Dendritic cell treated with granulocyte-macrophage colony-stimulating factor and Interleukin-4, amounts not matched to agents 40 ng/mL and 50 ng/mL, for 4 days (primary cell): ENCODE measurements around the gene NAIF1.
A peak's percentile ranks its signal among the peaks of the same experiment; 100 is the strongest.
"Not testable (repeated sequence)": the region's sequence is repeated elsewhere in the genome, so short reads cannot be mapped to it uniquely, and the experiment has no call there.

ENCODE experiments used
- H3K27ac Mint-ChIP-seq: one replicate; pipeline ENCODE4 v1.8.0; 2022; ENCODE audit warnings: mild to moderate bottlenecking, mixed read lengths
- H3K27me3 Mint-ChIP-seq: one replicate; pipeline ENCODE4 v1.8.0; 2022; ENCODE audit warnings: mild to moderate bottlenecking, mixed read lengths
- H3K36me3 Mint-ChIP-seq: one replicate; pipeline ENCODE4 v1.8.0; 2022; ENCODE audit warnings: low read depth, mixed read lengths
- H3K4me1 Mint-ChIP-seq: one replicate; pipeline ENCODE4 v1.8.0; 2022; ENCODE audit warnings: low read depth, mixed read lengths
- H3K4me3 Mint-ChIP-seq: one replicate; pipeline ENCODE4 v1.8.0; 2022; ENCODE audit warnings: mild to moderate bottlenecking, moderate library complexity, mixed read lengths
- H3K9me3 Mint-ChIP-seq: one replicate; pipeline ENCODE4 v1.8.0; 2022; ENCODE audit warnings: mixed read lengths
- intact Hi-C: fragments of 100-400 bp; cut with micrococcal nuclease; formaldehyde crosslinking; loops from one replicate; pipeline ENCODE4 v1.15.0; 2022

NAIF1 gene

GRCh38 chr9:128051932-128052709, 15.0 kb downstream of the NAIF1 start:
- peaks cover 55% of the 10 kb centered on the region for H3K4me1 Mint-ChIP-seq
- H3K9me3 Mint-ChIP-seq, result no peaks in the 10 kb centered on the region
- H3K36me3 Mint-ChIP-seq, result no peaks in the 10 kb centered on the region
- no peak overlapping the region for H3K4me3 Mint-ChIP-seq
- intact Hi-C loops, result loop anchor here (5.0 kb wide), 1 partner anchor 40 kb away; no protein-coding TSS in a partner anchor
- peak overlapping the region; percentile 93 for H3K27ac Mint-ChIP-seq
- no peaks in the 10 kb centered on the region for H3K27me3 Mint-ChIP-seq

- Mint-ChIP-seq H3K36me3 (no peaks in the 10 kb centered on the region), H3K27me3 (no peaks in the 10 kb centered on the region), H3K9me3 (no peaks in the 10 kb centered on the region), H3K4me3 (no peak overlapping the region), H3K4me1 (peaks cover 37% of the 10 kb centered on the region), H3K27ac (peak overlapping the region; percentile 71)
- intact Hi-C loops, result loop anchor here (5.0 kb wide), 1 partner anchor 42 kb away; no protein-coding TSS in a partner anchor
Measured at GRCh38 chr9:128049843-128050242, 17.3 kb downstream of the NAIF1 start.

DNA sequence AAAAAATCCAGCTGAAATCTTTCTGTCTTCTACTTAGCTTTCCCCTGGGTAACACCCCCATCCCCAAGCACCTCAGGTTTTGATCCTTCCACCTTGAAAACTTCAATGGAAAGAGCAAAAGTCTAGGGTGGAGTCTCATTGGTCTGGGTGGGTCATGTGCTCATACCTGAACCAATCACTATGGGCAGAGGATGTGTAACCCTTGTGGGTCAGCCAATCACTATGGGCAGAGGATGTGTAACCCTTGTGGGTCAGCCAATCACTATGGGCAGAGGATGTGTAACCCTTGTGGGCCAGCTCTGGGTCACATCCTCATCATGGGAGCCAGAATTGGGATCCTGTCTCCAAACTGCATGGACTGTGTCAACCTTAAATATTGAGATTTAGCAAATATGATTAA, 18.5 kb downstream of the NAIF1 start:
- Mint-ChIP-seq H3K9me3 (no peaks in the 10 kb centered on the region), H3K36me3 (no peaks in the 10 kb centered on the region), H3K27me3 (no peaks in the 10 kb centered on the region), H3K4me1 (peaks cover 25% of the 10 kb centered on the region), H3K27ac (no peak overlapping the region), H3K4me3 (no peak overlapping the region)
- intact Hi-C loops, result no loop called here

GRCh38 chr9:128047231-128047630, 19.9 kb downstream of the NAIF1 start:
- H3K4me3 Mint-ChIP-seq, result no peak overlapping the region
- no peaks in the 10 kb centered on the region for H3K36me3 Mint-ChIP-seq
- intact Hi-C loops, result no loop called here
- no peaks in the 10 kb centered on the region for H3K9me3 Mint-ChIP-seq
- no peak overlapping the region for H3K27ac Mint-ChIP-seq
- peaks cover under 1% of the 10 kb centered on the region for H3K27me3 Mint-ChIP-seq
- H3K4me1 Mint-ChIP-seq, result peaks cover 23% of the 10 kb centered on the region

DNA sequence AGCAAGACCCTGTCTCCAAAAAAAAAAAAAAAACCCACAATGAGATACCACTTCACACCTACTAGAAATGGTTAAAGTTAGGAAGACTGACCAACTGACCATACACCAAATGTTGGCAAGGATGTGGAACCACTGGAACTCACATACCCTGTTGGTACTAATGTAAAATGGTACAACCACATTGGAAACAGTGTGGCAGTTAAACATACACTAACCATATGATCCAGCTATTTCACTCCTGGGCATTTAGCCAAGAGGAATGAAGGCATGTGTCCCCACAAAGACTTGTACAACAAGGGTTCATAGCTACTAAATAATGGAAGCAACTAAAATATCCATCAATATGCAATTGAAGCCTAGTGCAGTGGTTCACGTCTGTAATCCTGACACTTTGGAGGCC, 21.3 kb downstream of the NAIF1 start:
- Mint-ChIP-seq H3K36me3 (no peaks in the 10 kb centered on the region), H3K27ac (no peak overlapping the region), H3K27me3 (peaks cover 3% of the 10 kb centered on the region), H3K4me1 (peaks cover 26% of the 10 kb centered on the region), H3K4me3 (no peak overlapping the region), H3K9me3 (no peaks in the 10 kb centered on the region)
- intact Hi-C loops, result no loop called here

GRCh38 chr9:128045409-128045808, 21.7 kb downstream of the NAIF1 start:
- intact Hi-C loops, H3K27ac Mint-ChIP-seq, H3K36me3 Mint-ChIP-seq, H3K27me3 Mint-ChIP-seq, H3K4me3 Mint-ChIP-seq, H3K9me3 Mint-ChIP-seq: not testable (repeated sequence)
- peaks cover 24% of the 10 kb centered on the region for H3K4me1 Mint-ChIP-seq

GRCh38 chr9:128043467-128043868, 23.7 kb downstream of the NAIF1 start:
- intact Hi-C loops, result no loop called here
- Mint-ChIP-seq H3K27ac (peak overlapping the region; percentile 8), H3K27me3 (peaks cover 3% of the 10 kb centered on the region)

DNA sequence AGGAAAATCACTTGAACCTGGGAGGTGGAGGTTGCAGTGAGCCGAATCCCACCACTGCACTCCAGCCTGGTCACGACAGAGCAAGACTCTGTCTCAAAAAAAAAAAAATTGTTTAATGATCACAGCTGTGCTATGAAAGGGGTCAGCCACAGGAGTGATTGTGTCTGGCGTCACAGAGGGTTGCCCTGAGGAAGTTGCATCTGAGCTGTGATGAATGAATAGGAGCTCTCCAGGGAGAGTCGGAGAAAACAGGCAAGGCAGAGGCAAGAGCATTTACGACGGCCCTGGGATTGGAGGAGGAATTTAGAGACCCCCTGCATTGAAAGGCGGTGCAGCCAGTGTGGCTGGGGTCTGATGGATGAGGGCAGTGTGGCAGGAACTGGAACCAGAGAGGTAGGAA, 25.1 kb downstream of the NAIF1 start:
- Mint-ChIP-seq H3K4me3 (no peak overlapping the region), H3K4me1 (peaks cover 5% of the 10 kb centered on the region), H3K36me3 (no peaks in the 10 kb centered on the region), H3K27me3 (peaks cover 4% of the 10 kb centered on the region), H3K9me3 (no peaks in the 10 kb centered on the region), H3K27ac (no peak overlapping the region)
- intact Hi-C loops, result no loop called here

More at GRCh38 chr9:128043467-128043868, 23.7 kb downstream of the NAIF1 start:
- Mint-ChIP-seq H3K36me3 (no peaks in the 10 kb centered on the region), H3K4me1 (peaks cover 5% of the 10 kb centered on the region), H3K9me3 (no peaks in the 10 kb centered on the region), H3K4me3 (no peak overlapping the region)

- H3K36me3 Mint-ChIP-seq, intact Hi-C loops, H3K27me3 Mint-ChIP-seq, H3K4me1 Mint-ChIP-seq, H3K4me3 Mint-ChIP-seq, H3K9me3 Mint-ChIP-seq, H3K27ac Mint-ChIP-seq: not testable (repeated sequence)
Measured at GRCh38 chr9:128040783-128041182, 26.3 kb downstream of the NAIF1 start.

- not testable (repeated sequence) for H3K4me3 Mint-ChIP-seq, H3K9me3 Mint-ChIP-seq, H3K27me3 Mint-ChIP-seq, H3K27ac Mint-ChIP-seq, H3K36me3 Mint-ChIP-seq, H3K4me1 Mint-ChIP-seq
- intact Hi-C loops, result loop anchor here (5.0 kb wide), 1 partner anchor 46 kb away; no protein-coding TSS in a partner anchor
Measured at GRCh38 chr9:128036522-128036921, 30.6 kb downstream of the NAIF1 start.

DNA sequence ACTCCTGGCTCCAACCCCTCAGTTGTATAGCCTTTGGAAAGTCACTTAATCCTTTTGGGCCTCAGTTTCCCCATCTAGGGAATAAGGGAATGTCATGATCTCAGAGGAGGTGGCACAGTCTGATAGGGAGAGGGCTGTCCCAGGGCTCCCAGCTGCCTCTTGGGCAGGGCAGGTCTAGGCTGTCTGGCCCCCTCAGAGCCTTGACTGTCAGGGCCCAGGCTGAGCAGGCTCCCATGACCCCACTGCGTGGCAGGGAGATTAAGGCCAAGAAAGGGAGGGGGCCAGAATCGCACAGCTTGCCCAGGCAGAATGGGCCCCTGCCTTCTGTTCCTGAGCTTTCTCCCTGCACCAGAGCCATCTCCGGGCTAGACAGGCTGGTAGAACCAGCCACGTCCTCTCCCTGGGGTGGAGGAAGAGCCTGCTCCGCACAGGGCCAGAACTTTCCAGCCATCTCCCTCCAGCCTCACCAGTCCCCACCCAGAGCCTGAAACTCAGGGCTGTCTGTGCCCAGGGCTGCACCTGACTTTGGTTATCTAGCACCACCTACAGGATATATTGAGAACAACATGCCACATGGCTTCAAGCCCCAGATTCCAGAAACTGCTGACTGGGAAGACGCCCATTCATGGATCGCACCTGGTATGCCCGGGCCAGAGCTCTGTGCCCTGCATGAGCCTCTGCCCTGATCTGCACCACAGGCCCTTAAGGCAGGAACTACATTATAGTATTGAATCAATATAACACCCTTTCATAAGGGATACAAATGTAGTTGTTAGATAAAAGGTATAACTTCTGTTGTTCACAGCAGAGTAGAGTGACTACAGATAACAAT, 32.1 kb downstream of the NAIF1 start:
- H3K27ac Mint-ChIP-seq, result no peak overlapping the region
- no peak overlapping the region for H3K4me3 Mint-ChIP-seq
- H3K36me3 Mint-ChIP-seq, result no peaks in the 10 kb centered on the region
- H3K4me1 Mint-ChIP-seq, result peaks cover 7% of the 10 kb centered on the region
- peaks cover 1% of the 10 kb centered on the region for H3K27me3 Mint-ChIP-seq
- intact Hi-C loops, result loop anchor here (1.0 to 5.0 kb wide), 2 partner anchors 47 to 92 kb away; no protein-coding TSS in a partner anchor
- no peaks in the 10 kb centered on the region for H3K9me3 Mint-ChIP-seq

GRCh38 chr9:128033609-128034008, 33.5 kb downstream of the NAIF1 start:
- no peaks in the 10 kb centered on the region for H3K9me3 Mint-ChIP-seq
- no peak overlapping the region for H3K4me3 Mint-ChIP-seq
- H3K36me3 Mint-ChIP-seq, result no peaks in the 10 kb centered on the region
- H3K27ac Mint-ChIP-seq, result no peak overlapping the region
- H3K27me3 Mint-ChIP-seq, result peaks cover 6% of the 10 kb centered on the region
- peaks cover 12% of the 10 kb centered on the region for H3K4me1 Mint-ChIP-seq
- intact Hi-C loops, result no loop called here

DNA sequence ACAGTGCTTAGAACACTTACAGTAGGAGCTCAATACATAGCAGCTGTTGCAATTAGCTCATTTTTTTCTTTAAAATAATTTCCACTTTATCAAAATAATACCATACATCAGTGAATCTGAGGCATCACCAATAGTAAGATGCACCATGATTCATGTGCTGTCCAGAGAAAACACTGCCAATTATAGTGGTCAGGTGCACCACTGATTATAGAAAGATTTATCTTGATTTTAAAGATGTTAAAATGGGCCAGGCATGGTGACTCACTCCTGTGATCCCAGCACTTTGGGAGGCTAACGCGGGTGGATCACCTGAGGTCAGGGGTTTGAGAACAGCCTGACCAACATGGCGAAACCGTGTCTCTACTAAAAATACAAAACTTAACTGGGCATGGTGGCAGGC, 39.4 kb downstream of the NAIF1 start:
- peaks cover 36% of the 10 kb centered on the region for H3K4me1 Mint-ChIP-seq
- H3K9me3 Mint-ChIP-seq, result no peaks in the 10 kb centered on the region
- no peak overlapping the region for H3K4me3 Mint-ChIP-seq
- no peaks in the 10 kb centered on the region for H3K36me3 Mint-ChIP-seq
- H3K27ac Mint-ChIP-seq, result no peak overlapping the region
- H3K27me3 Mint-ChIP-seq, result peaks cover 20% of the 10 kb centered on the region
- intact Hi-C loops, result no loop called here

DNA sequence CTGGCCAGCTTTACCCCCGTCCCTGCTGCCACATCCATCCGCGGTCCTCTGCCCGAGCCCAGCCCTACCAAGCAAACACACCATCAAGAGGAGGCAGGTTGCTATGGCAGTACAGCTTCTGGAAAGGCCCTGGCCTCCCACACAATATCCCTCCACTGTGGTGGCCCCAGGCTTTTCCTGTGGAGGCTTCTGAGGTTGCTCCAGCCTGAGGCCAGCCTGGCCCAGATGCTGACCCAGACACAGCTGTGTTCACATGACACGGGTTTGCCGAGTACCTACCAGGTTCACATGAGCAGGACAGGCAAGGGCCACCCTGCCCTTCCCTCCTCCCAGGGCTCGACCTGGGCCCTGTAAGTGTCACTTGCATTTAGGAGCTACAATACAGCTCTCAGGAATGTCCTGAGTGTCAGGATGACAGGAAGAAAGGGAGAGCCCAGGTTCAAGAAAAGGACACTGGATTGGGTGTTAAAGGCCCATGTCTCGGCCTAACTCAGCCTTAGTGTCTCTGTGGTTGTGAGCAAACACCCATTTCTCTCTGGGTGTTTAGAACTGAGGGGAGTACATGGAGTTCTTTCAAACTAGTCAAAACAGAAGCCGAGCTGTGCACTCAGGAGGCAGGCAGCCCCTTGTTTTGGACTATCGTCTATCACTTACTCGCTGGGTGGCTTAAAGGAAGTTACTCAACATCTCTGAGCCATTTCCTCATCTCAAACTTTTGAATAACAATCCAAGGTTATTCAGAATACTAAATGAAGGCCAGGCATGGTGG, 40.2 kb downstream of the NAIF1 start:
- Mint-ChIP-seq H3K4me1 (peaks cover 43% of the 10 kb centered on the region), H3K36me3 (no peaks in the 10 kb centered on the region), H3K4me3 (no peak overlapping the region), H3K9me3 (no peaks in the 10 kb centered on the region), H3K27me3 (peaks cover 20% of the 10 kb centered on the region), H3K27ac (no peak overlapping the region)
- intact Hi-C loops, result no loop called here
